CD14-positive monocyte (primary cell): ENCODE data around the gene KCNQ1. TPM values are rescaled to one million over a fixed set of nuclear protein-coding genes. Genes with fewer than 3 reads are reported as not detected.

ENCODE experiments used
- DNase-seq, 3 donors: peaks; one replicate each; pipeline ENCODE4 v3.0.0-alpha.2; 2011 to 2022
- H2AFZ ChIP-seq: 2 replicates; pipeline ENCODE4 v1.6.0; 2012; ENCODE audit warnings: mild to moderate bottlenecking, low read depth, low read length, inconsistent platforms; ENCODE audit not compliant: insufficient read depth, poor library complexity, severe bottlenecking
- H3K27ac ChIP-seq, 2 donors: 1 replicate in 1 of 2; 2 replicates in 1 of 2; pipeline ENCODE4 v1.5.1; 2012 to 2013; ENCODE audit warnings: low read length in 2 of 2, control low read depth in 1 of 2, inconsistent platforms in 1 of 2, low read depth in 1 of 2, mild to moderate bottlenecking in 1 of 2
- H3K27me3 ChIP-seq, 2 donors: one replicate each; pipeline versions ENCODE4 v1.6.0 to v1.6.1; 2011 to 2013; ENCODE audit warnings: low read length in 2 of 2; ENCODE audit not compliant: control insufficient read depth in 2 of 2, insufficient read depth in 2 of 2
- H3K36me3 ChIP-seq, 2 donors: replicated peaks in 1 of 2; 1 replicate in 1 of 2; 2 replicates in 1 of 2; pipeline versions ENCODE4 v1.5.1 to v1.6.1; 2012 to 2013; ENCODE audit warnings: low read length in 2 of 2, control low read depth in 1 of 2, inconsistent platforms in 1 of 2, mild to moderate bottlenecking in 1 of 2; ENCODE audit not compliant: insufficient read depth in 2 of 2, control insufficient read depth in 1 of 2
- H3K4me1 ChIP-seq, 2 donors: 1 replicate in 1 of 2; 2 replicates in 1 of 2; pipeline versions ENCODE4 v1.5.1 to v1.6.1; 2012 to 2013; ENCODE audit warnings: low read length in 2 of 2, control low read depth in 1 of 2, inconsistent platforms in 1 of 2, mild to moderate bottlenecking in 1 of 2, moderate library complexity in 1 of 2; ENCODE audit not compliant: insufficient read depth in 2 of 2, control insufficient read depth in 1 of 2
- H3K4me2 ChIP-seq: replicated peaks from 2 replicates; pipeline ENCODE3; 2012; ENCODE audit warnings: low read length, moderate library complexity, mild to moderate bottlenecking; ENCODE audit not compliant: poor library complexity, severe bottlenecking; ENCODE audit errors: extremely low read depth
- H3K4me3 ChIP-seq, 3 experiments: fragments of 200-600 bp in 1 of 3; sonication (generic) in 1 of 3; replicated peaks in 1 of 3; 1 replicate in 2 of 3; 2 replicates in 1 of 3; pipeline ENCODE4 v1.5.1; 2011 to 2013; ENCODE audit warnings: low read length in 3 of 3, mild to moderate bottlenecking in 3 of 3, control low read depth in 2 of 3, low read depth in 2 of 3, inconsistent platforms in 1 of 3, moderate library complexity in 1 of 3
- H3K79me2 ChIP-seq: 2 replicates; pipeline ENCODE4 v1.6.0; 2012; ENCODE audit warnings: mild to moderate bottlenecking, control low read depth, inconsistent platforms, low read length, moderate library complexity; ENCODE audit not compliant: insufficient read depth
- H3K9ac ChIP-seq: 2 replicates; pipeline ENCODE4 v1.6.0; 2017; ENCODE audit warnings: low read length, mild to moderate bottlenecking; ENCODE audit not compliant: insufficient read depth, poor library complexity, severe bottlenecking
- H3K9me3 ChIP-seq, 2 donors: replicated peaks in 1 of 2; 1 replicate in 1 of 2; 2 replicates in 1 of 2; pipeline versions ENCODE4 v1.5.1 to v1.6.1; 2012 to 2013; ENCODE audit warnings: low read length in 2 of 2, control low read depth in 1 of 2; ENCODE audit not compliant: control insufficient read depth in 1 of 2, insufficient read depth in 1 of 2
- H4K20me1 ChIP-seq: 2 replicates; pipeline ENCODE4 v1.6.0; 2012; ENCODE audit warnings: mild to moderate bottlenecking, low read length, control low read depth, moderate library complexity; ENCODE audit not compliant: insufficient read depth
- H3K27ac Mint-ChIP-seq, 7 donors: one replicate each; pipeline ENCODE4 v1.8.0; 2020; ENCODE audit warnings: mild to moderate bottlenecking in 7 of 7, mixed read lengths in 7 of 7, moderate library complexity in 6 of 7, inconsistent platforms in 2 of 7
- H3K27me3 Mint-ChIP-seq, 3 donors: one replicate each; pipeline ENCODE4 v1.8.0; 2021 to 2022; ENCODE audit warnings: low read depth in 3 of 3, mild to moderate bottlenecking in 3 of 3, mixed read lengths in 3 of 3, moderate library complexity in 3 of 3, inconsistent platforms in 1 of 3
- H3K36me3 Mint-ChIP-seq, 2 donors: one replicate each; pipeline ENCODE4 v1.8.0; 2020; ENCODE audit warnings: mixed read lengths in 2 of 2, inconsistent platforms in 1 of 2, mild to moderate bottlenecking in 1 of 2
- H3K4me1 Mint-ChIP-seq: one replicate; pipeline ENCODE4 v1.8.0; 2020; ENCODE audit warnings: mild to moderate bottlenecking, mixed read lengths
- H3K4me3 Mint-ChIP-seq, 2 donors: one replicate each; pipeline ENCODE4 v1.8.0; 2020; ENCODE audit warnings: mild to moderate bottlenecking in 2 of 2, mixed read lengths in 2 of 2, moderate library complexity in 1 of 2
- H3K9me3 Mint-ChIP-seq, 7 donors: one replicate each; pipeline ENCODE4 v1.8.0; 2020 to 2022; ENCODE audit warnings: mixed read lengths in 7 of 7, mild to moderate bottlenecking in 6 of 7, moderate library complexity in 6 of 7, inconsistent platforms in 2 of 7
- CTCF ChIP-seq: fragments of 200-600 bp; IDR thresholded peaks from one replicate; pipeline ENCODE4 v1.8.0; 2022; ENCODE audit warnings: antibody characterized with exemption, mild to moderate bottlenecking
- WGBS: methylation state at CpG from one replicate; pipeline ENCODE4 v1.1.5; 2013; ENCODE audit warnings: missing lambda C conversion rate; ENCODE audit not compliant: insufficient coverage; 5-methylcytosine and 5-hydroxymethylcytosine counted together
- intact Hi-C, 2 donors: fragments of 100-400 bp; cut with micrococcal nuclease; formaldehyde crosslinking; loops; one replicate each; pipeline versions ENCODE4 v1.15.0 to v1.15.1; 2023
- polyA plus RNA-seq, 3 donors: library from polyadenylated mRNA; depleted of rRNA in 1 of 3; unstranded in 2 of 3; stranded (reverse) in 1 of 3; fragments of 300-500 nt in 2 of 3; fragments of >200 nt in 1 of 3; fragmentation: Illumina TruSeq in 2 of 3; gene quantifications; 1 replicate in 2 of 3; 2 replicates in 1 of 3; pipeline ENCODE4 v1.2.3, GENCODE V29; 2012 to 2021

Gene KCNQ1
- polyA plus RNA-seq, 3 donors: 14.9 to 31.8 (median 21.6) TPM

GRCh38 chr11:2869561-2870427, 425.0 kb downstream of the KCNQ1 start:
- H3K27me3 ChIP-seq: peaks cover 27 to 53% of the 10 kb centered on the region in 2 donors
- no peaks in the 10 kb centered on the region for H3K36me3 ChIP-seq
- H3K9me3 ChIP-seq: peaks cover 2 to 5% of the 10 kb centered on the region in 2 donors
- Mint-ChIP-seq H3K27ac (no peak overlapping the region), H3K9me3 (peaks cover 2 to 18% (median 14%) of the 10 kb centered on the region in 7 donors), H3K27me3 (peaks cover 58 to 73% (median 60%) of the 10 kb centered on the region in 3 donors), H3K36me3 (peaks cover 2 to 8% of the 10 kb centered on the region in 2 donors), H3K4me3 (peak overlapping the region in 1 of 2 donors; percentile 71), H3K4me1 (peaks cover 16% of the 10 kb centered on the region)
- H4K20me1 ChIP-seq: no peaks in the 10 kb centered on the region
- no peak for TF ChIP-seq CTCF
- no peaks in the 10 kb centered on the region for H3K79me2 ChIP-seq
- no peak overlapping the region for H3K27ac ChIP-seq
- no peak overlapping the region for H3K4me3 ChIP-seq
- H3K9ac ChIP-seq: no peak overlapping the region
- no peak overlapping the region for H2AFZ ChIP-seq
- peaks cover 5 to 13% of the 10 kb centered on the region in 2 donors for H3K4me1 ChIP-seq
- no peak overlapping the region for H3K4me2 ChIP-seq
- 28% methylated on average over 89 of the region's 90 CpGs for WGBS
- intact Hi-C loops: no loop called here
- DNase-seq: no peak

GRCh38 chr11:2870460-2870859, 425.7 kb downstream of the KCNQ1 start:
- peaks cover 2 to 21% (median 18%) of the 10 kb centered on the region in 7 donors for H3K9me3 Mint-ChIP-seq
- no peak overlapping the region for H3K27ac Mint-ChIP-seq
- intact Hi-C loops: no loop called here
- H3K27me3 ChIP-seq: peaks cover 27 to 53% of the 10 kb centered on the region in 2 donors
- no peak overlapping the region for H3K4me2 ChIP-seq
- peak overlapping the region in 1 of 2 donors; percentile 71 for H3K4me3 Mint-ChIP-seq
- H2AFZ ChIP-seq: no peak overlapping the region
- H3K27me3 Mint-ChIP-seq: peaks cover 54 to 72% (median 60%) of the 10 kb centered on the region in 3 donors
- peaks cover 16% of the 10 kb centered on the region for H3K4me1 Mint-ChIP-seq
- no peak overlapping the region for H3K27ac ChIP-seq
- peaks cover 5 to 7% of the 10 kb centered on the region in 2 donors for H3K9me3 ChIP-seq
- H4K20me1 ChIP-seq: no peaks in the 10 kb centered on the region
- H3K9ac ChIP-seq: no peak overlapping the region
- peaks cover 2 to 8% of the 10 kb centered on the region in 2 donors for H3K36me3 Mint-ChIP-seq
- peaks cover 5 to 13% of the 10 kb centered on the region in 2 donors for H3K4me1 ChIP-seq
- no peak for DNase-seq
- H3K36me3 ChIP-seq: no peaks in the 10 kb centered on the region
- WGBS: 85% methylated on average over 5 of the region's 17 CpGs
- H3K79me2 ChIP-seq: no peaks in the 10 kb centered on the region
- no peak overlapping the region for H3K4me3 ChIP-seq
- peak; percentile 25 for TF ChIP-seq CTCF
